ENCODE measurements around the gene BCL3. TPM values are rescaled to one million over a fixed set of nuclear protein-coding genes. Genes with fewer than 3 reads are reported as not detected.

BCL3 gene
- total and polyA plus RNA-seq, 2 of the 4 experiments (the other 2 are of a cell fraction), result 1.6 to 26.0 TPM

DNA sequence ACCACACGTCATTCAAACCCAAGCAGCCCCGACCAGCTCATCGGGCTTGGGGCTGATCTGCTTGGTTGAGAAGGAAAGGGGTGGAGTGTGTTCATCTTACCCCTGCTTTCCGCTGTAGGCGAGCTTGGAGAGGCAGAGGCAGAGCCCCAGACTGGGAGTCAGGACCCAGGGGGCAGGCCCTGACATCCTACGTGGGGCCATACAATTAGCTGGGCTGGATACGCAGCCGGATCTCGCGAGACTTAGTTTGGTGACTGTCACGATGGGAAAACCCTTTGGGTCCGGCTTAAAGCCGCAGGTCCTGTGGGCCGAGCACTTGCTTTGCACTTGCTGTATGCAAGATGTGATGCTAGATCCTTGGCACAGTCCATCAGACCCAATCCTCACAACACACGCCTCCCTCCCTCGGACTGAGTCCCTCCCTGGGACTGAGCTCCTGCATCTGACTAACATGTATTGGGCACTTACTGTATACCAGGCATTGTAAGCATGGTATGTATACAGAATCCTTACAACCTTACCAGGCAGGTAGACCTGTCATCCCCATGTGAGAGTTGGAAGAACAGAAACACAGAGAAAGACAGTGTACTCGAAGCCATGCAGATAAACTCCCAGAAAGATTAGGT lies 45.8 kb upstream of the BCL3 start:
- Histone ChIP-seq H3K4me2 (ENCODE audit: low read depth, low read length) (no peak overlapping the region), H3K18ac (ENCODE audit: low read depth, low read length) (no peak overlapping the region), H4K8ac (ENCODE audit: low read depth in 2 of 2, low read length in 2 of 2) (no peak overlapping the region), H3K56ac (ENCODE audit: extremely low read depth, insufficient read depth, low read length) (no peak overlapping the region), H2BK120ac (ENCODE audit: low read depth, low read length) (no peak overlapping the region), H2AK9ac (replicated peaks; ENCODE audit: low read depth, low read length, poor library complexity) (no peak overlapping the region), H2BK20ac (ENCODE audit: low read depth, low read length) (0 out of 2 replicates have a peak overlapping the region, but pooled peaks have one; percentile 14), H3K4me3 (ENCODE audit: insufficient read depth, low read depth, low read length) (no peak overlapping the region), H2AFZ (replicated peaks; ENCODE audit: low read length, poor library complexity) (no peak overlapping the region), H3K23ac (ENCODE audit: low read depth, low read length) (no peak overlapping the region), H3K9me1 (ENCODE audit: insufficient read depth, low read length) (no peaks in the 10 kb centered on the region), H4K5ac (ENCODE audit: low read depth, low read length) (no peak overlapping the region), H3K4me1 (ENCODE audit: control insufficient read depth, insufficient read depth, low read length) (no peaks in the 10 kb centered on the region), H3K36me3 (ENCODE audit: control insufficient read depth, insufficient read depth, low read length) (no peaks in the 10 kb centered on the region), H3K4ac (ENCODE audit: low read depth, low read length) (no peak overlapping the region), H3K79me1 (ENCODE audit: low read depth in 1 of 2, low read length in 2 of 2) (no peaks in the 10 kb centered on the region), H2BK5ac (ENCODE audit: low read depth, low read length, poor library complexity, severe bottlenecking) (no peak overlapping the region), H3K14ac (replicated peaks; ENCODE audit: low read depth, low read length) (no peak overlapping the region), H4K20me1 (ENCODE audit: insufficient read depth, low read length) (no peaks in the 10 kb centered on the region), H2AK5ac (ENCODE audit: low read depth, low read length) (no peak overlapping the region), H3K9ac (ENCODE audit: low read depth, low read length) (no peak overlapping the region), H4K91ac (ENCODE audit: insufficient read depth, low read depth, low read length) (no peak overlapping the region), H3K27me3 (ENCODE audit: control insufficient read depth, insufficient read depth, low read length) (peaks cover 12% of the 10 kb centered on the region), H2BK15ac (ENCODE audit: low read depth, low read length) (no peak overlapping the region), H3K27ac (ENCODE audit: insufficient read depth, low read length) (no peak overlapping the region), H3K9me3 (ENCODE audit: control insufficient read depth, insufficient read depth, low read length) (no peaks in the 10 kb centered on the region)
- TF ChIP-seq USF2 (IDR thresholded peaks at IDR 0.05; ENCODE audit: low read depth, low read length) (no peak), MXI1 (IDR thresholded peaks at IDR 0.05; ENCODE audit: borderline replicate concordance, low read depth, low read length) (no peak), CEBPB (IDR thresholded peaks at IDR 0.05; ENCODE audit: low read depth, low read length) (no peak), RAD21 (IDR thresholded peaks at IDR 0.05; ENCODE audit: low read length) (no peak), ELK1 (IDR thresholded peaks at IDR 0.05; ENCODE audit: borderline replicate concordance, low read depth, low read length) (no peak)
- TF ChIP-seq, protein P1, sequence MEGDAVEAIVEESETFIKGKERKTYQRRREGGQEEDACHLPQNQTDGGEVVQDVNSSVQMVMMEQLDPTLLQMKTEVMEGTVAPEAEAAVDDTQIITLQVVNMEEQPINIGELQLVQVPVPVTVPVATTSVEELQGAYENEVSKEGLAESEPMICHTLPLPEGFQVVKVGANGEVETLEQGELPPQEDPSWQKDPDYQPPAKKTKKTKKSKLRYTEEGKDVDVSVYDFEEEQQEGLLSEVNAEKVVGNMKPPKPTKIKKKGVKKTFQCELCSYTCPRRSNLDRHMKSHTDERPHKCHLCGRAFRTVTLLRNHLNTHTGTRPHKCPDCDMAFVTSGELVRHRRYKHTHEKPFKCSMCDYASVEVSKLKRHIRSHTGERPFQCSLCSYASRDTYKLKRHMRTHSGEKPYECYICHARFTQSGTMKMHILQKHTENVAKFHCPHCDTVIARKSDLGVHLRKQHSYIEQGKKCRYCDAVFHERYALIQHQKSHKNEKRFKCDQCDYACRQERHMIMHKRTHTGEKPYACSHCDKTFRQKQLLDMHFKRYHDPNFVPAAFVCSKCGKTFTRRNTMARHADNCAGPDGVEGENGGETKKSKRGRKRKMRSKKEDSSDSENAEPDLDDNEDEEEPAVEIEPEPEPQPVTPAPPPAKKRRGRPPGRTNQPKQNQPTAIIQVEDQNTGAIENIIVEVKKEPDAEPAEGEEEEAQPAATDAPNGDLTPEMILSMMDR (conservative IDR thresholded peaks at IDR 0.05; ENCODE audit: low read depth, low read length), result no peak
- CTCF ChIA-PET, result no interaction called here
- POLR2A ChIA-PET (ENCODE audit: unreplicated experiment), result no interaction called here
- dilution Hi-C loops (cut with HindIII; ENCODE audit: low sequenced_read_pairs, unreplicated experiment), result no loop called here
- ATAC-seq (ENCODE audit: low read depth) (no peak), DNase-seq (no peak)
- BruUV-seq (replicated peaks), result no TSS peak
- 80% methylated on average over 10 of the region's 17 CpGs; no CpG with 5 or more reads in 1 of the 2 experiments for WGBS, 2 experiments (ENCODE audit: extremely low coverage in 2 of 2, insufficient read length in 1 of 2)
- intact Hi-C loops (cut with micrococcal nuclease), result no loop called here
- in situ Hi-C loops (cut with MboI; ENCODE audit: low sequenced_read_pairs), result no loop called here
